K562 (cell line): Measurements from ENCODE around the gene RAB1B. TPM values are rescaled to one million over a fixed set of nuclear protein-coding genes. Genes with fewer than 3 reads are reported as not detected.

Experiments
- CBFA2T2 ChIP-seq: fragments of 450-650 bp; conservative IDR thresholded peaks from 2 replicates; pipeline ENCODE4 v1.6.1; 2017; ENCODE audit warnings: mild to moderate bottlenecking
- FOXP1 ChIP-seq: sonication (generic); formaldehyde crosslinking; IDR thresholded peaks from 2 replicates; pipeline ENCODE4 v1.8.0; 2022; ENCODE audit warnings: mild to moderate bottlenecking, missing genetic modification reagents
- MAZ ChIP-seq, 2 experiments: fragments of 450-650 bp in 1 of 2; sonication (generic) in 1 of 2; formaldehyde crosslinking; IDR thresholded peaks in 1 of 2; conservative IDR thresholded peaks in 1 of 2; 2 replicates each; pipeline versions ENCODE4 v1.4.0 to v1.5.0; 2020; ENCODE audit warnings: mild to moderate bottlenecking in 1 of 2, missing genetic modification reagents in 1 of 2
- MTA3 ChIP-seq: fragments of 450-650 bp; formaldehyde crosslinking; IDR thresholded peaks from 2 replicates; pipeline ENCODE4 v1.6.1; 2017; ENCODE audit warnings: mild to moderate bottlenecking, borderline replicate concordance
- NR2F6 ChIP-seq: fragments of 450-650 bp; formaldehyde crosslinking; IDR thresholded peaks from 2 replicates; pipeline ENCODE4 v1.4.0; 2020; ENCODE audit warnings: mild to moderate bottlenecking
- PTRF ChIP-seq: fragments of 450-650 bp; IDR thresholded peaks from 2 replicates; pipeline ENCODE4 v1.6.1; 2016; ENCODE audit warnings: mild to moderate bottlenecking, missing genetic modification characterization, missing compliant biosample characterization
- SP2 ChIP-seq: IDR thresholded peaks from 2 replicates; pipeline ENCODE4 v1.6.1; 2011; ENCODE audit warnings: mild to moderate bottlenecking, low read depth, low read length, moderate library complexity; ENCODE audit not compliant: poor library complexity, severe bottlenecking; ENCODE audit errors: extremely low read depth
- TAF7 ChIP-seq: fragments of 450-650 bp; IDR thresholded peaks from 2 replicates; pipeline ENCODE4 v1.6.1; 2016; ENCODE audit warnings: missing genetic modification characterization, missing compliant biosample characterization
- TFAP4 ChIP-seq: sonication (generic); formaldehyde crosslinking; IDR thresholded peaks from 2 replicates; pipeline ENCODE4 v1.8.0; 2022; ENCODE audit warnings: missing genetic modification reagents, mild to moderate bottlenecking, moderate library complexity, borderline replicate concordance
- U2AF2 ChIP-seq: fragments of 200-400 bp; formaldehyde crosslinking; optimal IDR thresholded peaks from 2 replicates; pipeline ENCODE3; 2017; ENCODE audit warnings: low read depth, mild to moderate bottlenecking, low read length
- WHSC1 ChIP-seq: IDR thresholded peaks from one replicate; pipeline ENCODE4 v1.6.1; 2012; ENCODE audit warnings: low read length, control low read depth, inconsistent platforms
- YY1 ChIP-seq, 3 experiments: IDR thresholded peaks; 2 replicates each; pipeline ENCODE4 v1.6.1; 2011; ENCODE audit warnings: low read length in 2 of 3, mild to moderate bottlenecking in 2 of 3, moderate library complexity in 2 of 3, borderline replicate concordance in 1 of 3, control low read depth in 1 of 3, low read depth in 1 of 3; ENCODE audit not compliant: insufficient read depth in 3 of 3, insufficient replicate concordance in 2 of 3, control insufficient read depth in 1 of 3, insufficient read length in 1 of 3; ENCODE audit errors: extremely low read depth in 1 of 3
- ZHX1 ChIP-seq: fragments of 150-350 bp; conservative IDR thresholded peaks from 2 replicates; pipeline ENCODE4 v1.6.1; 2014; ENCODE audit warnings: low read length
- ZNF175 ChIP-seq: fragments of 200-800 bp; sonication (Bioruptor generic); IDR thresholded peaks from 2 replicates; pipeline ENCODE4 v1.6.1; 2016; ENCODE audit warnings: low read depth, mild to moderate bottlenecking, missing genetic modification characterization, missing compliant biosample characterization
- ZNF212 ChIP-seq: fragments of 450-650 bp; formaldehyde crosslinking; IDR thresholded peaks from 2 replicates; pipeline ENCODE4 v1.4.0; 2020; ENCODE audit warnings: mild to moderate bottlenecking
- ZNF511 ChIP-seq: sonication (generic); formaldehyde crosslinking; IDR thresholded peaks from 2 replicates; pipeline ENCODE4 v1.8.0; 2022; ENCODE audit warnings: mild to moderate bottlenecking, missing genetic modification reagents
- ZNF639 ChIP-seq, 2 experiments: fragments of 200-800 bp in 1 of 2; sonication (Bioruptor generic) in 1 of 2; sonication (generic) in 1 of 2; formaldehyde crosslinking in 1 of 2; IDR thresholded peaks in 1 of 2; conservative IDR thresholded peaks in 1 of 2; 2 replicates each; pipeline versions ENCODE4 v1.5.0 to v1.6.1; 2016 to 2020; ENCODE audit warnings: missing compliant biosample characterization in 1 of 2, missing genetic modification characterization in 1 of 2, missing genetic modification reagents in 1 of 2
- ZNF740 ChIP-seq, 3 experiments: fragments of 200-800 bp in 1 of 3; sonication (Bioruptor generic) in 1 of 3; sonication (generic) in 1 of 3; formaldehyde crosslinking in 1 of 3; IDR thresholded peaks; 2 replicates each; pipeline versions ENCODE4 v1.6.1 to v1.8.0; 2016 to 2022; ENCODE audit warnings: mild to moderate bottlenecking in 2 of 3, missing compliant biosample characterization in 2 of 3, missing genetic modification characterization in 2 of 3, missing genetic modification reagents in 1 of 3
- polyA plus RNA-seq, 8 experiments: library from polyadenylated mRNA; depleted of rRNA in 4 of 8; stranded (reverse) in 5 of 8; unstranded in 3 of 8; fragments of >200 nt; fragmentation: Nextera tagmentation in 2 of 8; fragmentation: Illumina TruSeq in 1 of 8; extraction: Ambion mirVana in 2 of 8; extraction: Trizol in 1 of 8; gene quantifications; 2 replicates each; pipeline versions ENCODE4 v1.2.1 to v1.2.3, GENCODE V29; 2011 to 2014; ENCODE audit warnings: inconsistent platforms in 1 of 8, missing spikeins in 1 of 8
- total RNA-seq, 7 experiments: library from RNA; depleted of rRNA in 6 of 7; stranded (reverse); fragments of >200 nt in 6 of 7; fragmentation: Illumina TruSeq in 2 of 7; extraction: Trizol in 2 of 7; gene quantifications; 2 replicates each; pipeline versions ENCODE4 v1.2.1 to v1.2.3, GENCODE V29; 2011 to 2021; ENCODE audit warnings: low replicate concordance in 1 of 7

The RAB1B gene
- total and polyA plus RNA-seq, 9 of the 15 experiments (the other 6 are each of a cell fraction or from before 2014, with no cell fraction given), result 5.6 to 146 (median 98.6) TPM

- TF ChIP-seq ZNF639 (CRISPR knock-in tag; conservative IDR thresholded peaks at IDR 0.05 in 1 of 2, IDR thresholded peaks at IDR 0.05 in 1 of 2) (peak in 1 of 2 experiments; percentile 78; a peak in 1 of 4 replicates), ZHX1 (no peak), ZNF212 (no peak), TAF7 (tag) (no peak), CBFA2T2 (no peak), SP2 (no peak), FOXP1 (CRISPR knock-in tag) (no peak; the same call in 1 of the 2 replicates), ZNF740 (CRISPR knock-in tag; IDR thresholded peaks at IDR 0.05) (peak; percentile 96), ZNF740 (tag; IDR thresholded peaks at IDR 0.05) (peak in 1 of 2 experiments; percentile 98; a peak in 2 of 4 replicates), MAZ (CRISPR knock-in tag; conservative IDR thresholded peaks at IDR 0.05 in 1 of 2, IDR thresholded peaks at IDR 0.05 in 1 of 2) (peak; percentile 91 to 93), NR2F6 (CRISPR knock-in tag) (no peak), YY1 (IDR thresholded peaks at IDR 0.05; ENCODE audit: borderline replicate concordance in 1 of 3, control insufficient read depth in 1 of 3, extremely low read depth in 1 of 3, insufficient read depth in 3 of 3, insufficient read length in 1 of 3, insufficient replicate concordance in 2 of 3, low read depth in 1 of 3, low read length in 2 of 3) (peak; percentile 69 to 97 (median 93)), U2AF2 (no peak), WHSC1 (no peak), TFAP4 (CRISPR knock-in tag) (peak; percentile 53), ZNF175 (no peak), MTA3 (no peak), PTRF (tag) (no peak), ZNF511 (CRISPR knock-in tag) (peak; percentile 1; the same call in 1 of the 2 replicates)
Observed at GRCh38 chr11:66268244-66268951, at the start of gene RAB1B (continued).
